HG02852 (cell line): Measurements from ENCODE around the gene C6orf62.
"Not testable (repeated sequence)": the region's sequence is repeated elsewhere in the genome, so short reads cannot be mapped to it uniquely, and the experiment has no call there.

Experiments used
- ATAC-seq: cut with Tn5 transposase; IDR thresholded peaks from one replicate; pipeline ENCODE4 v1.9.1; 2021; ENCODE audit warnings: mild to moderate bottlenecking, moderate library complexity; ENCODE audit not compliant: unreplicated experiment

Gene C6orf62

GRCh38 chr6:24668997-24669361 lies 50.0 kb downstream of the C6orf62 start:
- no peak for ATAC-seq

- not testable (repeated sequence) for ATAC-seq
Observed at GRCh38 chr6:24668066-24668996, 50.6 kb downstream of the C6orf62 start.

- ATAC-seq, result peak; percentile 5
Observed at GRCh38 chr6:24667378-24667803, 51.6 kb downstream of the C6orf62 start.

GRCh38 chr6:24666641-24667377 lies 52.1 kb downstream of the C6orf62 start, which contains the start of the genes ACOT13 and TDP2:
TSS of gene ACOT13 (plus strand) at chr6:24667077. CDS start at chr6:24667264, 187 bp downstream.
TSS of gene TDP2 (minus strand) at chr6:24666899. CDS start at chr6:24666862, 37 bp downstream.
- peak; percentile 95 for ATAC-seq

GRCh38 chr6:24666097-24666640 lies 52.8 kb downstream of the C6orf62 start:
- ATAC-seq, result peak; percentile 40

GRCh38 chr6:24664046-24664987 lies 54.6 kb downstream of the C6orf62 start:
- no peak for ATAC-seq

- no peak for ATAC-seq
Observed at GRCh38 chr6:24663189-24663588, 55.8 kb downstream of the C6orf62 start.

- ATAC-seq, result no peak
Observed at GRCh38 chr6:24662236-24662635, 56.7 kb downstream of the C6orf62 start.

GRCh38 chr6:24661759-24662158 lies 57.2 kb downstream of the C6orf62 start:
- ATAC-seq, result not testable (repeated sequence)

GRCh38 chr6:24660105-24660504 lies 58.8 kb downstream of the C6orf62 start:
- no peak for ATAC-seq

GRCh38 chr6:24659561-24659960 lies 59.4 kb downstream of the C6orf62 start:
- ATAC-seq, result no peak

- ATAC-seq, result no peak
Observed at GRCh38 chr6:24658573-24659560, 60.1 kb downstream of the C6orf62 start.

- ATAC-seq, result no peak
Observed at GRCh38 chr6:24655215-24655614, 63.7 kb downstream of the C6orf62 start.
